GM12878 (cell line): ENCODE results near the gene KIFAP3. TPM values are rescaled to one million over a fixed set of nuclear protein-coding genes. Genes with fewer than 3 reads are reported as not detected.

Experiments
- BMI1 ChIP-seq: fragments of 450-650 bp; IDR thresholded peaks from 2 replicates; pipeline ENCODE4 v1.6.1; 2016; ENCODE audit warnings: mild to moderate bottlenecking, moderate library complexity, borderline replicate concordance
- CBFB ChIP-seq: IDR thresholded peaks from 2 replicates; pipeline ENCODE4 v1.6.1; 2016; ENCODE audit warnings: antibody characterized with exemption, low read depth
- CHD1 ChIP-seq: IDR thresholded peaks from 2 replicates; pipeline ENCODE4 v1.6.1; 2012; ENCODE audit warnings: low read depth, low read length, improper control_type of control experiment
- IRF4 ChIP-seq: IDR thresholded peaks from 2 replicates; pipeline ENCODE4 v1.6.1; 2011; ENCODE audit warnings: low read depth, low read length
- KLF5 ChIP-seq: fragments of 450-650 bp; IDR thresholded peaks from 2 replicates; pipeline ENCODE4 v1.6.1; 2014; ENCODE audit warnings: mild to moderate bottlenecking; ENCODE audit not compliant: partially characterized antibody
- MEF2A ChIP-seq: IDR thresholded peaks from 2 replicates; pipeline ENCODE4 v1.6.1; 2011; ENCODE audit warnings: low read depth, mild to moderate bottlenecking, low read length, moderate library complexity; ENCODE audit not compliant: insufficient read depth
- MEF2B ChIP-seq: fragments of 450-650 bp; IDR thresholded peaks from 2 replicates; pipeline ENCODE4 v1.6.1; 2018; ENCODE audit warnings: mild to moderate bottlenecking, moderate library complexity; ENCODE audit not compliant: partially characterized antibody, poor library complexity, severe bottlenecking
- MYB ChIP-seq: fragments of 150-350 bp; IDR thresholded peaks from 2 replicates; pipeline ENCODE4 v1.6.1; 2014; ENCODE audit warnings: mild to moderate bottlenecking, low read depth, low read length, borderline replicate concordance
- POLR2AphosphoS2 ChIP-seq: IDR thresholded peaks from 2 replicates; pipeline ENCODE4 v1.6.1; 2011; ENCODE audit warnings: low read depth, mild to moderate bottlenecking, low read length, improper control_type of control experiment, moderate library complexity
- POU2F2 ChIP-seq: IDR thresholded peaks from 3 replicates; pipeline ENCODE4 v1.6.1; 2011; ENCODE audit warnings: low read depth, mild to moderate bottlenecking, low read length, borderline replicate concordance
- RB1 ChIP-seq: fragments of 450-650 bp; formaldehyde crosslinking; IDR thresholded peaks from 2 replicates; pipeline ENCODE4 v1.6.1; 2017; ENCODE audit warnings: mild to moderate bottlenecking, borderline replicate concordance
- SPI1 ChIP-seq: IDR thresholded peaks from 2 replicates; pipeline ENCODE4 v1.6.1; 2011; ENCODE audit warnings: low read depth, mild to moderate bottlenecking, low read length, moderate library complexity, borderline replicate concordance; ENCODE audit not compliant: insufficient read depth
- STAT3 ChIP-seq: IDR thresholded peaks from 2 replicates; pipeline ENCODE4 v1.6.1; 2011; ENCODE audit warnings: low read depth, low read length, improper control_type of control experiment
- TCF12 ChIP-seq: IDR thresholded peaks from 2 replicates; pipeline ENCODE4 v1.6.1; 2011; ENCODE audit warnings: low read depth, mild to moderate bottlenecking, low read length
- polyA plus RNA-seq, 11 experiments: library from polyadenylated mRNA; depleted of rRNA in 4 of 11; unstranded in 6 of 11; stranded (reverse) in 5 of 11; fragments of >200 nt; fragmentation: Nextera tagmentation in 4 of 11; fragmentation: Illumina TruSeq in 1 of 11; extraction: Ambion mirVana in 4 of 11; extraction: Trizol in 1 of 11; gene quantifications; 1 replicate in 1 of 11; 2 replicates in 10 of 11; pipeline versions ENCODE4 v1.2.1 to v1.2.3, GENCODE V29; 2011 to 2016; ENCODE audit warnings: inconsistent platforms in 2 of 11, missing spikeins in 2 of 11, low read depth in 1 of 11
- total RNA-seq, 4 experiments: library from RNA; depleted of rRNA in 3 of 4; stranded (reverse); fragments of >200 nt in 3 of 4; fragmentation: Illumina TruSeq in 1 of 4; extraction: Trizol in 1 of 4; gene quantifications; 2 replicates each; pipeline versions ENCODE4 v1.2.1 to v1.2.3, GENCODE V29; 2013 to 2021
- TF ChIP-seq, protein P1 (sequence below): fragments of 150-350 bp; IDR thresholded peaks from 2 replicates; pipeline ENCODE4 v1.6.1; 2014; ENCODE audit warnings: mild to moderate bottlenecking, low read depth, low read length
- TF ChIP-seq, protein P2 (sequence below): IDR thresholded peaks from 2 replicates; pipeline ENCODE4 v1.6.1; 2011; ENCODE audit warnings: borderline replicate concordance, low read depth, mild to moderate bottlenecking, moderate library complexity, mixed read lengths, low read length; ENCODE audit not compliant: insufficient read depth; ENCODE audit errors: extremely low read length
- TF ChIP-seq, protein P3 (sequence below): IDR thresholded peaks from 2 replicates; pipeline ENCODE4 v1.6.1; 2012; ENCODE audit warnings: improper control_type of control experiment, low read depth, low read length; ENCODE audit not compliant: insufficient replicate concordance
- TF ChIP-seq, protein P4 (sequence below): fragments of 450-650 bp; IDR thresholded peaks from 2 replicates; pipeline ENCODE4 v1.6.1; 2016; ENCODE audit warnings: mild to moderate bottlenecking, moderate library complexity, borderline replicate concordance

Gene KIFAP3
- total and polyA plus RNA-seq, 10 of the 15 experiments (the other 5 are each of a cell fraction or from before 2014, with no cell fraction given), result 13.7 to 100 (median 18.9) TPM

DNA sequence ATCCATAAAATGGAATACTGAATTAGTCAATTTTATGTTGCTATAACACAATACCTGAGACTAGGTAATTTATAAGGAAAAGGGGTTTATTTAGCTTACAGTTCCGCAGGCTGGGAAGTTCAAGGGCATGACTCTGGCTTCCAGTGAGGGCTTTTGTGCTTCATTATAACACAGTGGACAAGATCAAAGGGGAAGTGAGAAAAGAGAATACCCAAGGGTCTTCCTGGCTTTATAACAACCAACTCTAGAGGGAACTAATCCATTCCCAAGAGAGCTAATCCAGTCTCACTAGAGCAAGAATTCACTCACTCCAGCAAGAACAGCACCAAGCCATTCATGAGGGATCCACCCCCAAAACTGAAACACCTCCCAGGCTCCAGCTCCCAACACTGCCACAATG lies 3.1 kb downstream of the KIFAP3 start (continued):
- TF ChIP-seq, protein P1, sequence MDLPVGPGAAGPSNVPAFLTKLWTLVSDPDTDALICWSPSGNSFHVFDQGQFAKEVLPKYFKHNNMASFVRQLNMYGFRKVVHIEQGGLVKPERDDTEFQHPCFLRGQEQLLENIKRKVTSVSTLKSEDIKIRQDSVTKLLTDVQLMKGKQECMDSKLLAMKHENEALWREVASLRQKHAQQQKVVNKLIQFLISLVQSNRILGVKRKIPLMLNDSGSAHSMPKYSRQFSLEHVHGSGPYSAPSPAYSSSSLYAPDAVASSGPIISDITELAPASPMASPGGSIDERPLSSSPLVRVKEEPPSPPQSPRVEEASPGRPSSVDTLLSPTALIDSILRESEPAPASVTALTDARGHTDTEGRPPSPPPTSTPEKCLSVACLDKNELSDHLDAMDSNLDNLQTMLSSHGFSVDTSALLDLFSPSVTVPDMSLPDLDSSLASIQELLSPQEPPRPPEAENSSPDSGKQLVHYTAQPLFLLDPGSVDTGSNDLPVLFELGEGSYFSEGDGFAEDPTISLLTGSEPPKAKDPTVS, result no peak
- TF ChIP-seq CBFB (no peak), SPI1 (peak; percentile 93), TCF12 (0 out of 2 replicates have a peak, but pooled peaks have one; percentile 33), CHD1 (no peak), MEF2B (peak; percentile 99), BMI1 (no peak), STAT3 (no peak), MEF2A (no peak), RB1 (0 out of 2 replicates have a peak, but pooled peaks have one; percentile 50), IRF4 (0 out of 2 replicates have a peak, but pooled peaks have one; percentile 49), POU2F2 (no peak), KLF5 (no peak), MYB (no peak), POLR2AphosphoS2 (no peak)
- TF ChIP-seq, protein P2, sequence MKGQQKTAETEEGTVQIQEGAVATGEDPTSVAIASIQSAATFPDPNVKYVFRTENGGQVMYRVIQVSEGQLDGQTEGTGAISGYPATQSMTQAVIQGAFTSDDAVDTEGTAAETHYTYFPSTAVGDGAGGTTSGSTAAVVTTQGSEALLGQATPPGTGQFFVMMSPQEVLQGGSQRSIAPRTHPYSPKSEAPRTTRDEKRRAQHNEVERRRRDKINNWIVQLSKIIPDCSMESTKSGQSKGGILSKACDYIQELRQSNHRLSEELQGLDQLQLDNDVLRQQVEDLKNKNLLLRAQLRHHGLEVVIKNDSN, result no peak
- TF ChIP-seq, protein P3, sequence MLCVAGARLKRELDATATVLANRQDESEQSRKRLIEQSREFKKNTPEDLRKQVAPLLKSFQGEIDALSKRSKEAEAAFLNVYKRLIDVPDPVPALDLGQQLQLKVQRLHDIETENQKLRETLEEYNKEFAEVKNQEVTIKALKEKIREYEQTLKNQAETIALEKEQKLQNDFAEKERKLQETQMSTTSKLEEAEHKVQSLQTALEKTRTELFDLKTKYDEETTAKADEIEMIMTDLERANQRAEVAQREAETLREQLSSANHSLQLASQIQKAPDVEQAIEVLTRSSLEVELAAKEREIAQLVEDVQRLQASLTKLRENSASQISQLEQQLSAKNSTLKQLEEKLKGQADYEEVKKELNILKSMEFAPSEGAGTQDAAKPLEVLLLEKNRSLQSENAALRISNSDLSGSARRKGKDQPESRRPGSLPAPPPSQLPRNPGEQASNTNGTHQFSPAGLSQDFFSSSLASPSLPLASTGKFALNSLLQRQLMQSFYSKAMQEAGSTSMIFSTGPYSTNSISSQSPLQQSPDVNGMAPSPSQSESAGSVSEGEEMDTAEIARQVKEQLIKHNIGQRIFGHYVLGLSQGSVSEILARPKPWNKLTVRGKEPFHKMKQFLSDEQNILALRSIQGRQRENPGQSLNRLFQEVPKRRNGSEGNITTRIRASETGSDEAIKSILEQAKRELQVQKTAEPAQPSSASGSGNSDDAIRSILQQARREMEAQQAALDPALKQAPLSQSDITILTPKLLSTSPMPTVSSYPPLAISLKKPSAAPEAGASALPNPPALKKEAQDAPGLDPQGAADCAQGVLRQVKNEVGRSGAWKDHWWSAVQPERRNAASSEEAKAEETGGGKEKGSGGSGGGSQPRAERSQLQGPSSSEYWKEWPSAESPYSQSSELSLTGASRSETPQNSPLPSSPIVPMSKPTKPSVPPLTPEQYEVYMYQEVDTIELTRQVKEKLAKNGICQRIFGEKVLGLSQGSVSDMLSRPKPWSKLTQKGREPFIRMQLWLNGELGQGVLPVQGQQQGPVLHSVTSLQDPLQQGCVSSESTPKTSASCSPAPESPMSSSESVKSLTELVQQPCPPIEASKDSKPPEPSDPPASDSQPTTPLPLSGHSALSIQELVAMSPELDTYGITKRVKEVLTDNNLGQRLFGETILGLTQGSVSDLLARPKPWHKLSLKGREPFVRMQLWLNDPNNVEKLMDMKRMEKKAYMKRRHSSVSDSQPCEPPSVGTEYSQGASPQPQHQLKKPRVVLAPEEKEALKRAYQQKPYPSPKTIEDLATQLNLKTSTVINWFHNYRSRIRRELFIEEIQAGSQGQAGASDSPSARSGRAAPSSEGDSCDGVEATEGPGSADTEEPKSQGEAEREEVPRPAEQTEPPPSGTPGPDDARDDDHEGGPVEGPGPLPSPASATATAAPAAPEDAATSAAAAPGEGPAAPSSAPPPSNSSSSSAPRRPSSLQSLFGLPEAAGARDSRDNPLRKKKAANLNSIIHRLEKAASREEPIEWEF, result peak; percentile 74
- TF ChIP-seq, protein P4, sequence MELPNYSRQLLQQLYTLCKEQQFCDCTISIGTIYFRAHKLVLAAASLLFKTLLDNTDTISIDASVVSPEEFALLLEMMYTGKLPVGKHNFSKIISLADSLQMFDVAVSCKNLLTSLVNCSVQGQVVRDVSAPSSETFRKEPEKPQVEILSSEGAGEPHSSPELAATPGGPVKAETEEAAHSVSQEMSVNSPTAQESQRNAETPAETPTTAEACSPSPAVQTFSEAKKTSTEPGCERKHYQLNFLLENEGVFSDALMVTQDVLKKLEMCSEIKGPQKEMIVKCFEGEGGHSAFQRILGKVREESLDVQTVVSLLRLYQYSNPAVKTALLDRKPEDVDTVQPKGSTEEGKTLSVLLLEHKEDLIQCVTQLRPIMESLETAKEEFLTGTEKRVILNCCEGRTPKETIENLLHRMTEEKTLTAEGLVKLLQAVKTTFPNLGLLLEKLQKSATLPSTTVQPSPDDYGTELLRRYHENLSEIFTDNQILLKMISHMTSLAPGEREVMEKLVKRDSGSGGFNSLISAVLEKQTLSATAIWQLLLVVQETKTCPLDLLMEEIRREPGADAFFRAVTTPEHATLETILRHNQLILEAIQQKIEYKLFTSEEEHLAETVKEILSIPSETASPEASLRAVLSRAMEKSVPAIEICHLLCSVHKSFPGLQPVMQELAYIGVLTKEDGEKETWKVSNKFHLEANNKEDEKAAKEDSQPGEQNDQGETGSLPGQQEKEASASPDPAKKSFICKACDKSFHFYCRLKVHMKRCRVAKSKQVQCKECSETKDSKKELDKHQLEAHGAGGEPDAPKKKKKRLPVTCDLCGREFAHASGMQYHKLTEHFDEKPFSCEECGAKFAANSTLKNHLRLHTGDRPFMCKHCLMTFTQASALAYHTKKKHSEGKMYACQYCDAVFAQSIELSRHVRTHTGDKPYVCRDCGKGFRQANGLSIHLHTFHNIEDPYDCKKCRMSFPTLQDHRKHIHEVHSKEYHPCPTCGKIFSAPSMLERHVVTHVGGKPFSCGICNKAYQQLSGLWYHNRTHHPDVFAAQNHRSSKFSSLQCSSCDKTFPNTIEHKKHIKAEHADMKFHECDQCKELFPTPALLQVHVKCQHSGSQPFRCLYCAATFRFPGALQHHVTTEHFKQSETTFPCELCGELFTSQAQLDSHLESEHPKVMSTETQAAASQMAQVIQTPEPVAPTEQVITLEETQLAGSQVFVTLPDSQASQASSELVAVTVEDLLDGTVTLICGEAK, result no peak
